AG09309 (cell line): ENCODE data around the gene LY6G5C.
A peak's percentile ranks its signal among the peaks of the same experiment; 100 is the strongest.
"Not testable (repeated sequence)": the region's sequence is repeated elsewhere in the genome, so short reads cannot be mapped to it uniquely, and the experiment has no call there.

ENCODE experiments used
- DNase-seq: peaks from one replicate; pipeline ENCODE4 v3.0.0-alpha.2; 2010; ENCODE audit warnings: low read depth
- H3K4me3 ChIP-seq: 2 replicates; pipeline ENCODE4 v1.5.1; 2011; ENCODE audit warnings: mild to moderate bottlenecking, low read depth, low read length, moderate library complexity; ENCODE audit not compliant: control insufficient read depth
- TF ChIP-seq, protein P1 (sequence below): IDR thresholded peaks from 2 replicates; pipeline ENCODE4 v1.5.1; 2011; ENCODE audit warnings: mild to moderate bottlenecking, low read depth, low read length, inconsistent platforms; ENCODE audit not compliant: insufficient read depth, control insufficient read depth; ENCODE audit errors: missing control alignments

Gene LY6G5C

DNA sequence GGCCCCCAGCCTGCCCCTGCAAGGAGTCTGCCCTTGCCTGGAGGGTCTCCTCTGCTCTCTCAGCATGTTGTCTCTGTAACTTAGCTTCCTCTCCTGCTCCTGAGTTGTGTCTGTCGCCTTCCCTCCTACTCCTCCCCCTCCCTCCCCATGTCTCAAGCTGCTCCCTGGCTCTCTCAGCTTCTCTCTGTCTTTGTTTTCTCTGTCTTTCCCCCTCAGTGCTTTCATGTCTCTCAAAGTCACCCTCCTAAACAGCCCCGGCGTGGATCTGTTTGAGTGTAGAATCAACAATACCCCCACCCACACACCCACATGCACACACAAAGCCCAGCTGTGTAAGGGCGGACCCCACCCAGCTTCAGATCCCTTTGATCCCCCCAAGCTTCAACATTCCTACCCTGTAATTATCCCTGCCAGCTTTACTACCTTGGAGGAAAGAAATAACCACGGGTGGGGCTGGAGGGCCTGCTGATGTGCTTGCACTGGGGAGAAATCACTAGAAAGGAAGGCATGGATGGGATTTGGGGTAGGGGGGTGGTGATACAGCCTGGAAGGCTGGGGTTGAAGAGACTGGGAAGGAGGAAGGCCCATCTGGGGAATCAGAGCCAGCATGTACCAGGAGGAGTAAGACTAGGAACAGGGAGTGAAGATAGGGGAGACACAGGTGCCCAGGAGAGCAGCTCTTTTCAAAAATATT lies 33.3 kb upstream of the LY6G5C start:
- H3K4me3 ChIP-seq = no peak overlapping the region
- DNase-seq = no peak
- TF ChIP-seq, protein P1, sequence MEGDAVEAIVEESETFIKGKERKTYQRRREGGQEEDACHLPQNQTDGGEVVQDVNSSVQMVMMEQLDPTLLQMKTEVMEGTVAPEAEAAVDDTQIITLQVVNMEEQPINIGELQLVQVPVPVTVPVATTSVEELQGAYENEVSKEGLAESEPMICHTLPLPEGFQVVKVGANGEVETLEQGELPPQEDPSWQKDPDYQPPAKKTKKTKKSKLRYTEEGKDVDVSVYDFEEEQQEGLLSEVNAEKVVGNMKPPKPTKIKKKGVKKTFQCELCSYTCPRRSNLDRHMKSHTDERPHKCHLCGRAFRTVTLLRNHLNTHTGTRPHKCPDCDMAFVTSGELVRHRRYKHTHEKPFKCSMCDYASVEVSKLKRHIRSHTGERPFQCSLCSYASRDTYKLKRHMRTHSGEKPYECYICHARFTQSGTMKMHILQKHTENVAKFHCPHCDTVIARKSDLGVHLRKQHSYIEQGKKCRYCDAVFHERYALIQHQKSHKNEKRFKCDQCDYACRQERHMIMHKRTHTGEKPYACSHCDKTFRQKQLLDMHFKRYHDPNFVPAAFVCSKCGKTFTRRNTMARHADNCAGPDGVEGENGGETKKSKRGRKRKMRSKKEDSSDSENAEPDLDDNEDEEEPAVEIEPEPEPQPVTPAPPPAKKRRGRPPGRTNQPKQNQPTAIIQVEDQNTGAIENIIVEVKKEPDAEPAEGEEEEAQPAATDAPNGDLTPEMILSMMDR = no peak

DNA sequence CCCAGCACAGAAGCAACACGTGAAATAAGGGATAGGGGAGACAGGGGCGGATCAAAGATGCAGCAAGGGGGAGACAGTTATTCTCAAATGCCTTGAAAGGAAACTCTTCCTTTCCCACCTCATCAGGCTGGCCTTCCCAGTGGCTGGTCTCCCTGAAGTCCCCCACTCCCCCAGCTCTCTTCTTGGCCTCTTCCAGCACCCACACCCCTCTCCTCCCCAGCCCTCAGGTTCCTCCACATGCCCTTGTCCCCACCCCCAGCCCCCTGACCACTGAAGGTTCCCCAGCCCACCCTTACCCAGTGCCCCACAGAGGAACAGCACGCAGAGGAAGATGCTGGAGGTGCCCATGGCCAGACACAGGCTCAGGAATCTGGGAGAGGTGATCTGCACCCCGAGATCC lies 32.6 kb upstream of the LY6G5C start:
- H3K4me3 ChIP-seq = no peak overlapping the region
- no peak for DNase-seq
- TF ChIP-seq, protein P1 = no peak

DNA sequence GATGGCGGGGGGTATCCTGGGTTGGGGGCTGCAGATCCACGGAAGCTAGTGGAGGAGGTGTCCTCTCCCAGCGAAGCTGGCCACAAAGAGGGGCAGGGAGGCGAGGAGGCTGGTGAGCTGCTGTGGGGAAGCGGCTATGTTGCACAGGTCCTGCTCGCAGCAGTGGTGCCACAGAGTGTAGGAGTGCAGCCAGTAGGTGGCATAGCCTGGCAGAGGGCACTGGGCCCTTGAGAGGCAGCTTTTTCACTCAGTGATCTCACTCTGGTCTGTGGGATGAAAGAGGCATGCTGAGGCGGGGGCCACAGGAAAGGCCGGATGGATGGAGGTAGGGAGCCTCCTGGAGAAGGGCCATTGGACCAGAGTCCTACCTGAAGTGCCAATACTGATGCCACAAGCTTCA lies 31.4 kb upstream of the LY6G5C start:
- DNase-seq = no peak
- TF ChIP-seq, protein P1 = peak; percentile 36
- H3K4me3 ChIP-seq = no peak overlapping the region

DNA sequence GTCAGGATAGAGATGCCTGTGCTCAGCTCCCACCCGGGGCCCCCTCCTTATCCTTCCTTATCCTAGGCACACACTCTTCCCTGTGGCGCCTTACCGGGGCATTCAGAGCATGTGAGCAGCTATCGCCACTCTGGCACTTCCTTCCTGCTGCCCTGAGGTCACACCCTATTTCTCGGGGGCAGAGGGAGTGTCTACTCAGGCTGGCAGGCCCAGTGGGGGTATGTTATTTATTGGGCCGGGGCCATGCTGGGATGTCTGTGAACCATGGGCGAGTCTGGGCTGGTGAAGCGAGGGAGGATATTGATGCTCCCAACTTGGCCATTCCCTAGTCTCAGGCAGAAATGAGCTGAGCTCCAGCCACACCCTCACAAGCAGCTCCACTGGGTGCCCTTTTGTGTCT lies 30.4 kb upstream of the LY6G5C start:
- TF ChIP-seq, protein P1 = no peak
- no peak for DNase-seq
- no peak overlapping the region for H3K4me3 ChIP-seq

DNA sequence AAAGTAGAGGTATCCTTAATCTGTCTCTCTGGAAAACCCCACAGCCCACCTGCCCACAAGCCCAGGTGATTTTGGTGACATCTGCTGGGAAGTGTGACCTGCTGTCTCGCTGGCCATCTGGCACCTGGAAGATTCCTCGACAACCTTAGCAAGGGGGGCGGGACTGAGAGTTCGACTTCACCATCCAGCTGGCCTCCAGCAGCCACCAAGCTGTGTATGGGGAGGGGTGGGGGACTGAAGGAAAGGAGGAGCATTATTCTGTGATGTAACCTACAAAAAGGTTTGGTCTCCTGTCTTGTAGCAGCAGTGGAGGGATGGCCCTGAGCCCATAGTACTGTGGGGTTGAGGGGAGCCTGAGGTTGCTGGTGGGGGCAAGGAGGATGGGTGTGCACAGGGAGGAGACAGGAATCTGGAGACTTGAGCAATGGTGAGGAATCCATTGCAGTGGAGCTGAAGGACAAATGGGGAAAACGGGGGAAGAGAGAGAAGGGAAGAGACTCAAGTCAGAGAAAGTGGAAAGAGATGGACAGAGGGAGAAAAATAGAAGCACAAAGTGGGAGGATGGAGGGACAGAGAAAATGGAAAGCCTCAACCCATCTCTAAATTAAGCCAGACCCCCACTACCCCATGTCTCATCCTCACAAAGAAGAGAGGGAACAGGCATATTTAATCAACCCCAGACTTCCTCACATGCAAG lies 29.8 kb upstream of the LY6G5C start:
- TF ChIP-seq, protein P1 = no peak

DNA sequence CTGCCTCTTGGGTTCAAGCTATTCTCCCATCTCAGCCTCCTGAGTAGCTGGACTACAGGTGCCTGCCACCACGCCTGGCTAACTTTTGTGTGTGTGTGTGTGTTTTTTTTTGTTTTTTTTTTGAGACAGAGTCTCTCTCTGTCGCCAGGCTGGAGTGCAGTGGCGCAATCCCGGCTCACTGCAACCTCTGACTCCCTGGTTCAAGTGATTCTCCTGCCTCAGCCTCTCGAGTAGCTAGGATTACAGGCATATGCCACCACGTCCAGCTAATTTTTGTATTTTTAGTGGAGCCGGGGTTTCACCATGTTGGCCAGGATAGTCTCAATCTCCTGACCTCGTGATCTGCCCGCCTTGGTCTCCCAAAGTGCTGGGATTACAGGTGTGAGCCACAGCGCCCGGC lies 28.3 kb upstream of the LY6G5C start:
- DNase-seq, H3K4me3 ChIP-seq: not testable (repeated sequence)

More for the DNA sequence above, 29.8 kb upstream of the LY6G5C start:
- no peak for DNase-seq
- no peak overlapping the region for H3K4me3 ChIP-seq

DNA sequence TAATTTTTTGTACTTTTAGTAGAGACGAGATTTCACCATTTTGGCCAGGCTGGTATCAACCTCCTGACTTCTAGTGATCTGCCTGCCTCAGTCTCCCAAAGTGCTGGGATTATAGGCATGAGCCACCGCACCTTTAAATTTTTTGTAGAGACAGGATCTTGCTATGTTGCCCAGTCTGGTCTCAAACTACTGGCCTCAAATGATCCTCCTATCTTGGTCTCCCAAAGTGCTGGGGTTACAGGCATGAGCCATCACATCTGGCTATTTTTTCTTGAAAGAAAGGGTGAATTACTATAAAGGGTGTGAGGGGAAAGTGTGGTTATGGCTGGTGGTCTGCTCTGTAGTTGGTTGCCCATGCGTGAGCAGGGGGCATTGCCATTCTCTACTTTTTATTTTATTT lies 27.4 kb upstream of the LY6G5C start:
- H3K4me3 ChIP-seq = no peak overlapping the region
- DNase-seq = no peak
- TF ChIP-seq, protein P1 = no peak
